ENCODE data around the gene WDR6. TPM values are rescaled to one million over a fixed set of nuclear protein-coding genes. Genes with fewer than 3 reads are reported as not detected.

WDR6 gene
- polyA plus RNA-seq, 1 donor = 121 TPM

- DNase-seq = no peak
Measured at GRCh38 chr3:49030321-49030720, 23.1 kb downstream of the WDR6 start.

GRCh38 chr3:49032646-49033304, 25.6 kb downstream of the WDR6 start:
- DNase-seq = no peak

GRCh38 chr3:49034650-49035049, 27.5 kb downstream of the WDR6 start:
- DNase-seq = no peak

GRCh38 chr3:49035281-49035680, 28.1 kb downstream of the WDR6 start:
- DNase-seq = no peak

- no peak for DNase-seq
Measured at GRCh38 chr3:49053543-49053942, 46.4 kb downstream of the WDR6 start.

GRCh38 chr3:49054344-49054862, 47.2 kb downstream of the WDR6 start:
- no peak for DNase-seq

DNA sequence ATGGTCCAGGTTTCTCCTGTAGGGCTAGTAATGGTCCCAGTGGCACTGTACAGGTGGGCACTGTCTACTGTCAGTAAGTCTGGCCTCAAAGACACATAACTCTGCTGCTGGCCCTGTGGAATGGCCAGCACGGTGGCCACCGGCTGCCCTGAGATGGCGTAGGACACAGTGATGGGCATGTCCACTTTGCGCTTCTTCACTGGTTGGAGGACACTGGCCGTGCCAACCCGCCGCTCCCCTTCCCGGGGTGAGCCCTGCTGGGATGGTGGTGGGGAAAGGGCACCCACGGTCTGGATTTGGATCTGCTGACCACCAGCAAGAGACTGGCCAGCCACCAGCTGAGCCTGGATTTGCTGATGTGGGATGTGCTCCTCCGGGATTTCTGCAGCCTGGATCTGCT, 50.1 kb downstream of the WDR6 start:
- DNase-seq = no peak

DNA sequence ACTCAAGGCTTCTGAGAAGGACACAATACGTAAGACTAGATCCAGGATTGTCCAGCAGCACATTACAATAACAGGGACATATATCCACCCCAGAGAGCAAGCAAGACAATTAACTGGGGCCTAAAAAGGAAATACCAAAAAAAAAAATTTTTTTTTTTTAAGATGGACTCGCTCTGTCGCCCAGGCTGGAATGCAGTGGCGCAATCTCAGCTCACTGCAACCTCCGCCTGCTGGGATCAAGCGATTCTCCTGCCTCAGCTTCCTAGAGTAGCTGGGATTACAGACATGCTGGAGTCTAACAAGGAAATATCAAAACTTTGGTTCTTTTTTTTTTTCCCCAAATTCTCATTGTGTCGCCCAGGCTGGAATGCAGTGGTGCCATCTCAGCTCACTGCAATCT, 50.8 kb downstream of the WDR6 start:
- no peak for DNase-seq

Other genes with a start within 250 kb of the WDR6 start
- 37.2 TPM for gene PRKAR2A, start 159.5 kb upstream of the WDR6 start, polyA plus RNA-seq (ENCODE audit: insufficient read length)
- gene SLC25A20, start 108.5 kb upstream of the WDR6 start, polyA plus RNA-seq (ENCODE audit: insufficient read length) = 16.3 TPM
- gene ARIH2, start 88.5 kb upstream of the WDR6 start, polyA plus RNA-seq (ENCODE audit: insufficient read length) = 62.1 TPM
- 15.6 TPM for gene P4HTM, start 17.1 kb upstream of the WDR6 start, polyA plus RNA-seq (ENCODE audit: insufficient read length)
- gene DALRD3, start 11.2 kb downstream of the WDR6 start, polyA plus RNA-seq (ENCODE audit: insufficient read length) = 32.8 TPM
- gene NDUFAF3, start 14.7 kb downstream of the WDR6 start, polyA plus RNA-seq (ENCODE audit: insufficient read length) = 55.2 TPM
- gene IMPDH2, start 22.0 kb downstream of the WDR6 start, polyA plus RNA-seq (ENCODE audit: insufficient read length) = 230 TPM
- 60.1 TPM for gene QRICH1, start 86.7 kb downstream of the WDR6 start, polyA plus RNA-seq (ENCODE audit: insufficient read length)
- gene QARS1, start 97.4 kb downstream of the WDR6 start, polyA plus RNA-seq (ENCODE audit: insufficient read length) = 272 TPM
- 38.5 TPM for gene USP19, start 113.4 kb downstream of the WDR6 start, polyA plus RNA-seq (ENCODE audit: insufficient read length)
- 325 TPM for gene LAMB2, start 125.7 kb downstream of the WDR6 start, polyA plus RNA-seq (ENCODE audit: insufficient read length)
- gene CCDC71, start 158.9 kb downstream of the WDR6 start, polyA plus RNA-seq (ENCODE audit: insufficient read length) = 16.0 TPM
- gene KLHDC8B, start 164.2 kb downstream of the WDR6 start, polyA plus RNA-seq (ENCODE audit: insufficient read length) = 84.0 TPM

Measured in hindlimb muscle (tissue), 1 donor.